GM18502 (cell line): ENCODE results near the gene COLEC12.

Experiments
- ATAC-seq: cut with Tn5 transposase; IDR thresholded peaks from one replicate; pipeline ENCODE4 v1.9.1; 2021; ENCODE audit warnings: mild to moderate bottlenecking; ENCODE audit not compliant: unreplicated experiment, poor library complexity

The COLEC12 gene

DNA sequence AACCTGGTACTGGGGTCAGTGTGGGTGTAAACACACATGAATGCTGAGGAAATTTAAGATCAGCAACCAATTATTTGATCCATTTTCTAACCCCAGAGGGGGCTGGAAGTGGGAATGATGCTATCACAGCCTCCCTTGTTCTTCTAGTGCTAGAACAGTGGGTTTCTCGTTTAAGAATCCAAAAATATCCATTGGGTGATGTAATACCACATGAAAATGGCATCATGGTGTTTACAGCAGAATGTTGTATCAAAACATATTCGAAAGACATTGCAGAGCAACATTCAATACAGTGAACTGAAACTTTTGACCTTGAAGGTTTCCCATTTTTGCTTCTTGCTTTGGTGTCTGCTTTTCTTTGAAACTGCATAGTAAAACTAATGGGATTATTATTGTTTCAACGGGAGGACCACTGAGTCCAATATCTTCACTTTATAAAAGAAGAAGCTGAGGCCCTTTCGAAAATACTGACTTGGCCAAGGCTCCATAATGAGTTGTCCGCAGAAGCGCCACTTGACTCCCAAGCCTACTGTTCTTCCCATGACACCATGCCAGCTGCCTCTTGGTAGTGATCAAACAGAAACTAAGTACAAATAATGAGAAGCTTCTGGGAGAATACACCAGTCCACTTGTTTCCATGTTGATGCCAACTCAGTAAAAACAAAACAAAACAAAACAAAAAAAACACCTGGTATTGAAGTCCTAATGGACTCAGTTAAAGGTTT lies 106.1 kb downstream of the COLEC12 start:
- ATAC-seq = no peak

GRCh38 chr18:393574-393957 lies 106.9 kb downstream of the COLEC12 start:
- no peak for ATAC-seq

DNA sequence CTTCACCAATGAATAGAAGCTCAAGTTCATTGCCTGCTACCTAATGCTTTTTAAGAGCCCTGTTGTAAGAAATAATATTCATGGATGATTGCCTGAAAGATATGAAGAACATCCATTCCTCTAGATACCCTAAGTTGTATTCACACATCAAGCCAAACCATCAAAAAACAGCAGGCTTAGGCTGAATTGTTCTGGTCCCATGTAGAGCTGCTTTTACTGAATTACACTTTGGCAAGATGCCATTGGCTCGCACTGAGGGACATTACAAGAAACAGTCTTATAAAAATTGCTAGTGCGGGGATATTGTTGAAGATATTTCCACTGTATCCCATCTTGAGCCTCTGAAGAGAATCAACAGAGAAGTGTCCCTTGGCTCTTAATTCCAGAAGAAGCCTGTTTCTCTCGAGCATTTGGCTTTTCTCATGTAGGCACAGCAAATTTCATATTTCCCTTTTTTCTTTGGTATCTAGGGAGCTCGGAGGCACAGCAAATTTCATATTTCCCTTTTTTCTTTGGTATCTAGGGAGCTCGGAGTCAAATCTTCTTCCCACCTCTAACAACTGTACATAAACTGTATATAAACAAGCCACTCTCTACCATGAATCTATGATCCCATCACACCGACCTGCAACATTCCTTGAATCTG lies 107.5 kb downstream of the COLEC12 start:
- no peak for ATAC-seq

GRCh38 chr18:390741-391478 lies 109.6 kb downstream of the COLEC12 start:
- ATAC-seq = no peak

DNA sequence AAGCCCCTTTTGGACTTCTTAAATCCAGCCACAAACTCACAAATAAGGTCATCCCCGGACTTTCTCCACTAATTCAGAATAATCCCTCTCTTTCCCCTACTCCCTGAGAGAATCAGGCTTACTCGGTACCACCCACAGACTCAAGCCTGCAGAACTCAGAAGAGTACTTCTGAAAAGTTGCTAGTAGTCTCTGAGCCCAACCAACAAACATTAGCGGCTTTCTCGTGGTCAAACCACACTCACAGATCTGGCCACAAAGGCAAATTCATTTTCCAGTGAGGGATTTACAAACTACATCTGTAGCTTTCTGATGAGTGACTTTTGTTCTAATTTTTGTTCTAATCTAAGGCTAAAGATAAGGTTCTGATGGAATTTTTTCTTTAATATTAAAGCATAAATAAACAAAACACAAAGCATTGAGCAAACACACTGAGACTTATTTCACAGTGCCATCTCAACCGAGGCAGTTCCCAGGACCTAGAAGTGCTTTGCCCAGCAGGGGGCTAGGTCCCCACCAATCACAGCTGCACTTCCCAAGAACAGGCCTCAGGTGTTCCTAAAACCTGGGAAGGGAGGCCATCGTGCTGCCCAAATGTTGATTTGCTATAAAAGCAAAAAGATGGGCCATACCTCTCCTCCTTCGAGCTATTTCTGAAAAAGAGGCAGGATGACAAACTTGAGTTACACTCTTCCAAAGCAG lies 110.7 kb downstream of the COLEC12 start:
- ATAC-seq = peak; percentile 58

GRCh38 chr18:388200-388599 lies 112.3 kb downstream of the COLEC12 start:
- no peak for ATAC-seq

DNA sequence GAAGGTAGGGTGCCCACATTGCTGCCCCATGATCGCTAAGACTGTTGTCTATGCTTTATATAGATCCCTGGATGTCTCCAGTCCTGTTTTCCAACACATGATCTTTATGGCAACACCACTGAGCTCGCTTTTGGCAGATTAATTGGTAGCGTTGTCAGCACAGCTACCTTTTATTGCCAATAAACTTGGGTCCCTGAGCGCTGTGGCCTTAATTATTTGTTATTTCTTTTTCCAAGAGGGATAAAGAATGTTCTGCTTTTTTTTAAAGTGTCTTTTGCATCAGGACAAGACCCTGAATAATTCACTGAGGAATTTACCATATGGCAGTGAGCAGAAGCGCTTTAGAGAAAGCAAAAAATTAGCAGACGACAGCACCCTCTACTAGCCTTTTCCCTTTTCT lies 113.5 kb downstream of the COLEC12 start:
- ATAC-seq = no peak

- ATAC-seq = no peak
Measured at GRCh38 chr18:384897-385296, 115.6 kb downstream of the COLEC12 start.

- ATAC-seq = no peak
Measured at GRCh38 chr18:383135-383534, 117.4 kb downstream of the COLEC12 start.

DNA sequence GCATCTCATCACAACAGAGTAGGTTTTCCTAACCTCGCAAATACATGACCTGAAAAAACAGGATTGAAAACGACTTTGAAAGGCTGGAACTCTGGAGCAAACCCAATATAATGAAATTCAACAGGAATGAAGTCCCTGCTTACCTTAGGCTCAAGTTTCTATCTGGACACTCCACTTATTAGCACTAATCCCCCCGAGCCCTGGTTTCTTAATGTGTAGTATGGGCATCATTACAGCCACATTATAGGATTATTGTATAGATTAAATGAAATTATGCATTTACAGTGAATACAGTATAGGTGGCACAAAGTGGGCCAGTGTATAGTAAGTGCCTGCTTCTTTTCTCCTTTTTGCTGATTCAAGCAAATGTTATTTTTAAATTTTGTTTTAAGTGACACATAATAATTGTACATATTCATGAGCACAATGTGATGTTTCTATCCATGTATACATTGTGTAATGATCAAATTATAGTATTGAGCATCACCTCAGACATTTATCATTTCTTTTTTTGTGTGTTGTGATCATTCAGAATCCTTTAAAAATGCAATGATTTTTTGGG lies 118.0 kb downstream of the COLEC12 start:
- ATAC-seq = no peak

DNA sequence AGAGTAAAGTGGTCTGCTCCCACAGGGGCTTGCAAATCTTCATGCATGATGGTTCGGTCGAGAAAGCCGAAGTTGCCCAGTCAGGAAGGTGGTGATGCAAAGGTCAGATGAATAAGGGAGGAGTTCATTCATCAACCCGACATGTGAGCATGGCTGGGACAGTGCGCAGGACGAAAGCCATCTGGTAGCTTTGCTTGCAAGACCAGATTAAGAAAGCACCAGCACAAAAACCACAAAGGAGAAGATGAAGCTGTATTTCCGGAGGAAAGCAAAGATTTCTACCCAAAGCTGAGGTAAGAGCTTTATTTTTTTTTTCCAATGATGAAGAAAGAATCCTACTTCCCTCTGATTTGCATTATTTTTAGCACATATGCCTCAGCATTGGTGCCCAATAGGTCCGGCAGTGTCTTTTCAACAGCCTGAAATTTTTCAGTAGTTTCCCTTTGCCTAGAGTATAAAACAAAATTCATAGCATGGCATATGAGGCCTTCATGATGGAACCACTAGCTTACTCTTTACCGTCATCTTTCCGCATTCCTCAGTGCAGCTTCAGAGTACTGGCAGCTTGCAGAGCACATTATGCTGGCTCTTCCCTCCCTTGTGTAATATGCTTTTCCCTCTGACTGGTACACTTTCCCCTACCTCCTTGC lies 120.7 kb downstream of the COLEC12 start:
- no peak for ATAC-seq

DNA sequence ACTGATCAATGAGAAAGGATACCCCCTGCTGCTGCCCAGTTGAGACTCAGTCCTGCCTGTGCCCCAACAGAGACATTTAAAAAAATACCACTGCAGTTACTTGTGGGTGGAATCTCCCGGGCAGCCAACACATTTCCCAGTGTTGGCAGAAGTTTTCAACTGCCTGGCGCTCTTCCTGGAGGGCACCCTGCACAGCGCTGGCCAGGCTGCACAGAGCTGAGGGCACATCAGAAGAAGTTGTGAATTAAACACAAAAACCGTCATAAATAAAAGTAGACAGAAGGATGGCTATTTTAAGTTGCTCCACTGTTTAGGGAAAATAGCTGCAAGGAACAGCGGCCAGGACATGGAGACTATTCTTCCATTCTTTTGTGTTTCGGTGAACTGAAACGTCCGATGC lies 122.4 kb downstream of the COLEC12 start:
- no peak for ATAC-seq

GRCh38 chr18:377088-377487 lies 123.4 kb downstream of the COLEC12 start:
- no peak for ATAC-seq

DNA sequence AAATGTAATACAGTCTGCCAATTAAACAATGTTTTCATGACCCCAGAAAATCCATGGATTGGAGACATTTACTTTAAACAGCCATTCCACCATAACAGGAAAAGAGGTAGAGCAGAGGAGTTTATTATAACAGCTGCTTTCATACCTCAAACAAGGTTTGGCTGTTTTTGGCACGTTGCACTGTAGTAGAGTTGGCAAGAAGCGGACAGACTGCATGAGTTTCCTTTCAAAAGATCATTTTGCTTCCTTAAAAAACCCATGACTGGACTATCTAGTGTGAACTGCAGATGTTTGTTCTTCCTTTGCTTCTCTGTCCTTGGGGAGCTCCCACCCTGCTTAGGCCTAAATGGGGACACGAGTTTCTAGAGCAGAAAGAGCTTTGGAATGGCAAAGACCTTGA lies 124.2 kb downstream of the COLEC12 start:
- no peak for ATAC-seq

DNA sequence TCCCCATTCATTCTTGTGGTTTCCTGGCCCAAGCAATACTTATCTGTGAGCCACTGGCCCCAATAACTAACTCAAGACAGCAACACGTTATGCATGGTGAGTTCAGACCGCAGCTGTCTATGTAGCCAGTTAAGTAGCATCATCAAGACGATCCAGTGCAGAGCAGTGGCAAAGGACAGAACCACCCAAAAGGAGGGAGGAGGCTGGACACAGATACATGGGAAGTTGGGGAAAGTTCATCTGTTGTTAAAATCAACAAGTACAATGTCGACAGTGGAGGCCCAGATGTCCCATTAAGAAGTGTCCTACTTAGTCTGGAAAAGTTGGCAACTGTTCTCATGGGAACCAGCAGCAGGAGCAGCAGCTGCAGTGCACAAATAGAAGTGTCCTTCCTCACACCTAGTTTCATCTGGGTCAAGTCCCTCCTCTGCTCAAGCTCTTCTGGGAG lies 125.8 kb downstream of the COLEC12 start:
- ATAC-seq = peak; percentile 81

DNA sequence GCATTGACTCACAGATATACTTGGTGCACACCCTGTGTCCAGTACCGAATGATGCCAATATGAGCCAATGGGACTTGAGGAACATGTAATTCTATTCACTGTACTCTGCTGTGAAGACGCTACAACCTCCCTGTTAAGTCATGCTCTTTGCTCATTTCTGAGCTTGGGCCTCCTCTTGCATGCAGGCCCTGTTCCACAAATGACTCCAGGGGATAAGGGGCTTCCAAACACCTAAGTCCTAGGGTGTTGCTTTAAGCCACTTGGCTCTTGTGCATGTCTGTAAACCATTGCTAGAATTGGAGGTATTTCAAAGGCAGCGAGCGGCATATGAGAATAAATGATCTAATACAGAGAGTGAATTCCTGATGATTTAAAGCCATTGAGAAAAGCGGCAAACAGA lies 126.7 kb downstream of the COLEC12 start:
- no peak for ATAC-seq

GRCh38 chr18:371609-371982 lies 128.9 kb downstream of the COLEC12 start:
- ATAC-seq = no peak

DNA sequence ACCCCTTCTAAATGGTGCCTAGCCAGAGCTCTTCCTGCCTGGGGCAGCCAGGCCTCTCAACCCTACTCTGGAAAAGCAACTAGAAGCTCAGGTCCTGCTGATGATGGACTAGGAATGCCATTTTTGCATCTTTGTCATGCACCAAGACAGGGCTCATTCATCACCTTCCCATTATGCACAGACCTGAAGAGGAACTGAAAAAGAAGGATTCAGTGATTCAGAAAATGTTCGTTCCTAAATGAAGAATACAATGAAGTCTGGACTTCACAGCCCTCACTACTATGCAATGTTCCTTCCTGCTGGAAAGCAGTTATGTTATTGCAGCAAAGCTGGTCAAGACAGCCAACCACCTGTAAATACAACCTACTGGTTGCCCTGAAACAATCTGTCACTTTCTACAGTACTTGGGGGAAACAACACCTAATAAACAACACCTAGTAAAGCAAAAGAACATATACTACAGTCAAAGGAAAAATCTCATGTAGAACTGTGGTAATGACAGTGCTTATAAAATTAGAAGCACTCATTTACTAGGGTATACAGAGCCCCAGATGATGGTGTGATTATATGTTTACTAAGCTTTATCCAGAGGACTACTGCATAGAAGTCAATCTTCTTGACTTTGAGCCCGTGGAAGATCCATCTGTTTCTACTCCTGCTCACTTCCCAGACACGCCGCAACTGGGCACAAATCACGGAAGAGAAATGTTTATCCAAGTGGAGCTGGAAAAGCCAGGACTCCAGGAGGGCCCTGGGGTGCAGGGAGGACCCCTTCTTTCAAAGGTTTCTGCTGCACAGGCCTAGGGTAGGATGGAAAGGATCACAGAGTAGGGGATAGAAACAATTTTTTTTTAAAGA lies 129.5 kb downstream of the COLEC12 start:
- ATAC-seq = no peak
